H54 (cell line): Measurements from ENCODE around the gene PLEKHS1.
A peak's percentile ranks its signal among the peaks of the same experiment; 100 is the strongest.

Source experiments
- DNase-seq: peaks from one replicate; pipeline ENCODE4 v3.0.0; 2011; ENCODE audit warnings: low spot score, mixed read lengths; ENCODE audit not compliant: insufficient read length
- FAIRE-seq: peaks from 3 replicates; lab custom pipeline; 2011; peaks lifted over from hg19 to GRCh38; lab: Jason Lieb, UNC
- POLR2A ChIP-seq: IDR thresholded peaks from 2 replicates; pipeline ENCODE4 v1.6.1; 2011; ENCODE audit warnings: low read depth, mild to moderate bottlenecking, low read length

PLEKHS1 gene

DNA sequence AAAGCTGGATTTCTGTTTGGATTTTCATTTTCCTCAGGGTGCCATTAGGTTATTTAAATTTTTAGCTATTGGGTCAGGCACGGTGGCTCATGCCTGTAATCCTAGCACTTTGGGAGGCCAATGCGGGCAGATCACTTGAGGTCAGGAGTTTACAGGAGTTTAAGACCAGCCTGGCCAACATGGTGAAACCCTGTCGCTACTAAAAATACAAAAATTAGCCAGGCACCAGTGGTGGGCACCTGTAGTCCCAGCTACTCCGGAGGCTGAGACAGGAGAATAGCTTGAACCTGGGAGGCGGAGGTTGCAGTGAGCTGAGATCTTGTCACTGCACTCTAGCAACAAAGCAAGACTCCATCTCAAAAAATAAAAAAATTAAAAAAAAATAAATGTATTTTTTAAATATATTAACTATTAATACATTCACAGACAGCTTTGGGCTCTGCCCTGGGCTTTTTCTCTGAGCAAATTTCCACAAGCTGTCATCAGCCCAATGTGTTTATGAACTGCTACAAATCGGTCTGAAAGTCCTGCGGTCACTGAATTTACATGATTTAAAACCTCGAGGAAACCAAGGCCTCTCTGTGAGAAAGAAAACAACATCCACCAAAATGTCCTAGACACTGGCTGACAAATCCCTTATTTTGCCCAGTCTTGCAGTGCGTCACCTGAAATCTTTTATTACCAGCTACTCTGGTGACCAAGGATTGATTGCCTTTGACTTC lies 19.2 kb upstream of the PLEKHS1 start:
- FAIRE-seq (no peak), DNase-seq (no peak)
- TF ChIP-seq POLR2A = no peak

DNA sequence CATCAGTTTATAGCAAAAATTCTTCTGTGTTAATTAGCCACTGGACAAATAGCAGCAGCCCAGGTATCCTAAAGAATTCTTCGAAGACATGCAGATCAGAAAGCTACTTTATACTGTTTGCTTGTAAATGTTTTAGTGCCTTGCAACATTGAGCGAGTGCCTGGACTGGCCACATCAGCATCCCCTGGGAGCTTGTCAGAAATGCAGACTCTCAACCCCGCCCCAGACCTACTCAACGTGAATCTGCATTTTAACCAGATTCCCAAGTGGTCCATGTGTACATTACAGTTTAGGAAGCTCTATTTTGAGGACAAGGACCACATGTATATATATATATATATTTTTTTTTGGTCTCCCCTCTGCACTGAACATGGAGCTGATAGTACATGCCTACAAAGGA lies 18.5 kb upstream of the PLEKHS1 start:
- FAIRE-seq (no peak), DNase-seq (no peak)
- TF ChIP-seq POLR2A = no peak

DNA sequence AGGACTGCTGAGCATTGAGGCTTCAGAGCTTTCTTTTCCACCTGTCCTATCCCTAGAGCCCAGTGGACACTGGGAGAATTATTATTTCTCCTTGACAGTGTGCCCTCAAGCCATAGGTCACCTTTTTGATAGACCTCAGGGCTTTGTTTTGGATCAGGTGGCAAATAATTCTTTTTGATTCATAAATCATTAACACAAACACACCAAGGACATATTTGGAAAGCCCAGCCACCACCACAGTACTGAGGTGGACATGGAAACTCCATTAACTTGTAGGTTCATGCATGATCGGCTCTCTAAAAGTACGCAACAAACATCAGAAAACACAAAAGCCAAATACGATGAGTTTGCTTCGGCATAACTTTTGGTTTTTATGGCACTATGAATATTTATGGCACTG lies 17.8 kb upstream of the PLEKHS1 start:
- FAIRE-seq (no peak), DNase-seq (no peak)
- TF ChIP-seq POLR2A = no peak

GRCh38 chr10:113735913-113736312 lies 15.6 kb upstream of the PLEKHS1 start:
- FAIRE-seq (no peak), DNase-seq (no peak)
- TF ChIP-seq POLR2A = no peak

DNA sequence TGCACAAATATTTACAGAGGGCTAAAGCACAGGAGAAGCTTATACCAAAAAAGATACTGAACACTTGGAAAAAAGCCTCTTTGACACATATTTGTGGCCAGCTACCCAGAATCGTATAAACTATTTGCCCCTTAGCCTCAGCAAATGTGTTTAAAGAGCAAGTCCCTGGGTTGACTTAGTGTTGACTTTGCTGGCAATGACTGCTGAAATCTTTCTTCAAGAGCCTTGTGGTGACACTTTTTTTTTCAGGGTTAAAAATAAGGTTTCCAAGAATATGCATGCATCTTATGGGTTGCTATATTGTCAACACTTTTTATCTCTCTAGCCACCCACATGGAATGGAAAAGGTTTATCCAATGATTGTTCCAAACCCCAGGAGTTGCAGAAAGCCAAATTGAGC lies 14.9 kb upstream of the PLEKHS1 start:
- FAIRE-seq = no peak
- DNase-seq = no peak
- TF ChIP-seq POLR2A = no peak

DNA sequence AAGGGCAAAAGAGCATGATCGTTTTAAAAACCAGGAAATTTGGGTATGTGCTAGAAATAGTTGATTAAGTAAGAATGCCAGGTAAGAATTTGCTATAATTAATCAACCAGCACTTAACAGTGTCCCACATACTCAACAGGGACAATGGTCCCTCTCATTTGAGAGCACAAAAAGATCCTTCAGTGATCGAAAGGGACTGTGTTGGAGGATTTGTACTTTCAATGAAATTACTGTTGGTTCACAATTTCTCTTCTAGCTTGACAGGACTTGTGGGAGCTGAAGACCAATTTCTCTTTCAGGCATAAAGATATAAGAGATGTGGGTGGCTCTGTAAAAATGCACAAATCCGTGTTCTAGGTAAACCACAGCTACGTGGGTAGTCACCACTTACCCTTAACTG lies 12.5 kb upstream of the PLEKHS1 start:
- DNase-seq = no peak
- TF ChIP-seq POLR2A = no peak
- no peak for FAIRE-seq

DNA sequence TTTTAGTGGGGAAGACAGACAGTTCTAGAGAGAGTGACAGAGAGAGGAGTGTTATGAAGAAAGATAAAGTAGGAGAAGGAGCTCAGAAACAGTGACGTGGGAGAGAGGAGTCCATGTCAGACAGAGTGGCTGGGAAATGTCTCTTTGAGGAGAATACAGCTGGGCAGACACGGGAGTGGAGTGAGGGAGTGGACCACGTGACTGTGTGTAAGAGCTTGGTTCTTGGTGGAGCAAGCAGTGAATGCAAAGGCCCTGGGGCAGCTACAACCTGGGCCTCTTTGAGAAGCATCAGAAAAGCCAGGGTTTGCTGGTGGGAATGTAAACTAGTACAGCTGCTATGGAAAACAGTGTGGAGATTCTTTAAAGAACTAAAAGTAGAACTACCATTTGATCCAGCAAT lies 11.9 kb upstream of the PLEKHS1 start:
- FAIRE-seq (no peak), DNase-seq (no peak)
- TF ChIP-seq POLR2A = no peak

- no peak for FAIRE-seq
- TF ChIP-seq POLR2A = no peak
- no peak for DNase-seq
These were observed 10.6 kb upstream of the PLEKHS1 start for GRCh38 chr10:113740850-113741249.

GRCh38 chr10:113742466-113742865 lies 9.0 kb upstream of the PLEKHS1 start:
- no peak for TF ChIP-seq POLR2A
- no peak for DNase-seq
- FAIRE-seq = no peak

DNA sequence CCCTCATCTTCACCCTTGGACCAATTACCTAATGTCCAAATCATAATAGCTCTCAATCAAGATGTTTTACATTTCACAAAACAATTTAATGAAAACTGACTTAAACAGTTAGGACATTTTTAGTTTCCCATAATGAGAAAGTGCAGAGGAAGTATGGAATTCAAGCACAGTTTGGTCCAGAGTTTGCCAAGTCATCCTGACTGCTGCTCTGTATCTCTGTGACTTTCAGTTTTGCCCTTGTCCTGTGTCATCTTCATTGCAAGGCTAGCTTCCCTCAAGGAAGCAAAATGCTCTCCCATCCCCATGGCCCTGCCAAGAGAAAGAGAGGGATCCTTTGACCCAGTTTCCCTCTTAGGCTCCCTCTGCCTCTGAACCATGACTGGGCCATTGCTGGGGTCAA lies 7.9 kb upstream of the PLEKHS1 start:
- TF ChIP-seq POLR2A = no peak
- no peak for DNase-seq
- no peak for FAIRE-seq

DNA sequence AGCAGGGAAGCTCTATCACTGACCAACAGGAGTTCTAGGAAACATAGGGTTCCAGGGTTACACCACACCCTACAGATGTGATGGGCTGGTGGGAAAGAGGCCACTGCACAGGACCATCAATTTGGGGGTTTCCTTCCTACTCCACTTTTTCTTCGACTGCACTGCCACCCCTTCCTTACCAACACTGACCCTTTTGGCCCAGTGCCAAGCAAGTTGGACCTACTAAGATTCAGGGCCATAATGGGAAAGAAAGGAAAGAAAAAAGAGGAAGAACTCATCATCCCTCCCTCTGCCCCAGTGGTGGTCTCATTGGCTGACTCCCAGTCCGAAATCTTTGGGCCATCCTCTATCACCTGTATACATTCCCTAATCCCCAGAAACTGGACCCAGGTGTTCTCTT lies 6.1 kb upstream of the PLEKHS1 start:
- TF ChIP-seq POLR2A = no peak
- DNase-seq (no peak), FAIRE-seq (no peak)

DNA sequence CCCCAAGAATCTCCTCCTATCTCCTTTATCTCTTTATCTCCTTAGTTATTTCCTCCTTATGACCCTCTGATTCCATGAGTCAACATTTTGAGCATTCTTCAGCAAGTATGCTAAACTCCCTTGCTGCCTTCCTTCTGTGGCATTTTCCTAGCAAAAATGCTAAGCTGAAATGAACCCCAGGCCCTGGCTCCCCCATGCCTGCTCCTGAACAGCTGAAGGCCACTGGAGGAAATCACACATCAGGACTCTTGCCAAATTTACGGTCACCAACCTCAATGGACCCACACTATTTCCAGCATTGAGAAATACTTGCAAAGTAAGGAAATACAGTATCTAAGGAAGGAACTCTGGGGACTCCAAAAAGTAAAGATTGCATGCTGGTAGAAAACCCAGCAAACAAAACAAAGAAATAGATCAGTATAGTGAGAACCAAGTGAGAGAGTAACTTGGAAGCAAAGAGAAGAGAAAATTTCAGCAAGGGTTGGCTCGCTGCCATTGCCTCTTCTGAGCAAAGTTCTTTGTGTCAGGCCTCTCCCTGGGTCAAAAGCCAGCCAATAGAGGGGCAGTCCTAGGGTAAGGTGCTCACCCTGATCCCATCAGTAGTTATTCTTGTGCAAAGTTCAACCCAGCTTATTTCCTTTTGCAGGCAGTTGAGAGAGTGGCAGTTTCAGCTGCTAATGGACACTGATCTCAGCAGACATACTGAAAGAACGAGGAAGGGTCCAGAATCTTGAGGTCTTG lies 5.1 kb upstream of the PLEKHS1 start:
- DNase-seq (peak; percentile 10), FAIRE-seq (no peak)

DNA sequence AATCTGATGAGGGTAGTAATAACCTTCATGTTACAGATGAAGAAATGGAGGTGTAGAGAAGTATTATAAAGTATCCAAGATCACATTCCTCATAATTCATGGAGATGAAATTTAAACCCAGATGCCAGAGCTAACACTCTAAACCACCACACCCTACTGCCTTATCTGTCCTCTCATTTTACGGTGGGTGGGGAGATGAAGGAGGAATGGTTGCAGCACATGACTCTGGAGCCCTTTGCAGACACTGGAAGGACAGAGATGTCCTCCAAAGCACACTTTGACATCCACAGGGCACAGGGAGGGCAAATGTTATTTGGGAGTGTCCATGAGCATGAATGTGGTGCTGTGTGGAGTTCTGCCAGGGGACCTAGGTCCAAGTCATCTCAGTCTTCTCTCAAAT lies 1.1 kb downstream of the PLEKHS1 start:
- FAIRE-seq (no peak), DNase-seq (no peak)

More for the DNA sequence above, 5.1 kb upstream of the PLEKHS1 start:
- no peak for TF ChIP-seq POLR2A

GRCh38 chr10:113753020-113753692 lies 1.7 kb downstream of the PLEKHS1 start:
- no peak for TF ChIP-seq POLR2A
- DNase-seq (no peak), FAIRE-seq (no peak)

More for the DNA sequence above, 1.1 kb downstream of the PLEKHS1 start:
- TF ChIP-seq POLR2A = no peak

- TF ChIP-seq POLR2A = no peak
- FAIRE-seq = no peak
- DNase-seq = no peak
These were observed 2.6 kb downstream of the PLEKHS1 start for GRCh38 chr10:113754125-113754524.
